OCI-LY3 (cell line): ENCODE data around the gene RLN3.
A peak's percentile ranks its signal among the peaks of the same experiment; 100 is the strongest.
"Not testable (repeated sequence)": the region's sequence is repeated elsewhere in the genome, so short reads cannot be mapped to it uniquely, and the experiment has no call there.

Source experiments
- H2AFZ ChIP-seq: fragments of 200-600, 300-600 bp; shearing (Covaris generic); 2 replicates; pipeline ENCODE4 v1.6.0; 2014; ENCODE audit warnings: antibody characterized with exemption, low read depth, low read length
- H3K27ac ChIP-seq: fragments of 200-600, 300-600 bp; sonication (generic); 2 replicates; pipeline ENCODE4 v1.5.1; 2014; ENCODE audit warnings: mild to moderate bottlenecking, low read length, moderate library complexity, mixed read lengths
- H3K27me3 ChIP-seq: fragments of 200-600, 300-600 bp; sonication (generic); 2 replicates; pipeline ENCODE4 v1.6.1; 2014; ENCODE audit warnings: low read depth, low read length, mixed read lengths
- H3K36me3 ChIP-seq: fragments of 200-600, 300-600 bp; sonication (generic); replicated peaks from 2 replicates; pipeline ENCODE3; 2014; ENCODE audit warnings: low read depth, low read length, mixed read lengths
- H3K4me1 ChIP-seq: fragments of 300-600, 200-600 bp; sonication (generic); 2 replicates; pipeline ENCODE4 v1.6.1; 2014; ENCODE audit warnings: low read length, mixed read lengths
- H3K4me2 ChIP-seq: fragments of 200-600, 300-600 bp; sonication (generic); 2 replicates; pipeline ENCODE4 v1.6.1; 2014; ENCODE audit warnings: low read length, mixed read lengths
- H3K4me3 ChIP-seq: fragments of 300-600, 200-600 bp; sonication (generic); 2 replicates; pipeline ENCODE4 v1.5.1; 2014; ENCODE audit warnings: antibody characterized with exemption, mild to moderate bottlenecking, low read length, moderate library complexity
- H3K79me2 ChIP-seq: fragments of 300-600, 200-600 bp; shearing (Covaris generic); 2 replicates; pipeline ENCODE4 v1.6.1; 2014; ENCODE audit warnings: mild to moderate bottlenecking, low read length, mixed read lengths
- H3K9ac ChIP-seq: fragments of 300-600, 200-600 bp; shearing (Covaris generic); 2 replicates; pipeline ENCODE4 v1.6.0; 2014; ENCODE audit warnings: mild to moderate bottlenecking, low read length, moderate library complexity
- H3K9me3 ChIP-seq: fragments of 200-600, 300-600 bp; shearing (Covaris generic); 2 replicates; pipeline ENCODE4 v1.6.1; 2014; ENCODE audit warnings: low read length, mixed read lengths; ENCODE audit not compliant: insufficient read depth
- H4K20me1 ChIP-seq: fragments of 200-600, 300-600 bp; sonication (generic); 2 replicates; pipeline ENCODE4 v1.6.1; 2016; ENCODE audit warnings: low read length, mixed read lengths; ENCODE audit not compliant: insufficient read depth
- EZH2phosphoT487 ChIP-seq: fragments of 200-600 bp; shearing (Covaris generic); IDR thresholded peaks from 2 replicates; pipeline ENCODE4 v1.6.1; 2018; ENCODE audit warnings: antibody characterized with exemption, mixed run types, low read depth
- TF ChIP-seq, protein P1 (sequence below): fragments of 200-600, 300-600 bp; sonication (generic); IDR thresholded peaks from 2 replicates; pipeline ENCODE4 v1.5.1; 2014; ENCODE audit warnings: antibody characterized with exemption, low read length, low read depth

Gene RLN3

DNA sequence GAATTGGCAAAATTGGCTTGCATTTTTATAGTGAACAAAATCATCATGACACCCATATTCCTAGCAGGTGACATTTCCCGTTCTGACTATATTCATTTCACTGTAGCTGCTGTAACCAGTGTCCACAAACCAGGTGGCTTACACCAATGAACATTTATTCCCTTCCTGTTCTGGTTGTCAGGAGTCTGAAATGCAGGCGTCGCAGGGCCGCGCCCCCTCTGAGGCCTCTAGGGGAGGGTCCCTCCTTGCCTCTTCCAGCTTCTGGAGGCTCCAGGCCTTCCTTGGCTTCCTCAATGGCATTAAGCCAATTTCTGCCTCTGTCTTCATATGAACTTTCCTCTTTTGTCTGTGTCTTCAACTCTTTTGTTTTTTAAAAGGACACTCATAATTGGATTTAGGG lies 6.5 kb upstream of the RLN3 start:
- no peak overlapping the region for H3K9ac ChIP-seq
- H3K27ac ChIP-seq: no peak overlapping the region
- H3K4me1 ChIP-seq: peaks cover 18% of the 10 kb centered on the region
- no peaks in the 10 kb centered on the region for H3K79me2 ChIP-seq
- TF ChIP-seq, protein P1, sequence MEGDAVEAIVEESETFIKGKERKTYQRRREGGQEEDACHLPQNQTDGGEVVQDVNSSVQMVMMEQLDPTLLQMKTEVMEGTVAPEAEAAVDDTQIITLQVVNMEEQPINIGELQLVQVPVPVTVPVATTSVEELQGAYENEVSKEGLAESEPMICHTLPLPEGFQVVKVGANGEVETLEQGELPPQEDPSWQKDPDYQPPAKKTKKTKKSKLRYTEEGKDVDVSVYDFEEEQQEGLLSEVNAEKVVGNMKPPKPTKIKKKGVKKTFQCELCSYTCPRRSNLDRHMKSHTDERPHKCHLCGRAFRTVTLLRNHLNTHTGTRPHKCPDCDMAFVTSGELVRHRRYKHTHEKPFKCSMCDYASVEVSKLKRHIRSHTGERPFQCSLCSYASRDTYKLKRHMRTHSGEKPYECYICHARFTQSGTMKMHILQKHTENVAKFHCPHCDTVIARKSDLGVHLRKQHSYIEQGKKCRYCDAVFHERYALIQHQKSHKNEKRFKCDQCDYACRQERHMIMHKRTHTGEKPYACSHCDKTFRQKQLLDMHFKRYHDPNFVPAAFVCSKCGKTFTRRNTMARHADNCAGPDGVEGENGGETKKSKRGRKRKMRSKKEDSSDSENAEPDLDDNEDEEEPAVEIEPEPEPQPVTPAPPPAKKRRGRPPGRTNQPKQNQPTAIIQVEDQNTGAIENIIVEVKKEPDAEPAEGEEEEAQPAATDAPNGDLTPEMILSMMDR: no peak
- no peak for TF ChIP-seq EZH2phosphoT487
- H2AFZ ChIP-seq: no peak overlapping the region
- no peaks in the 10 kb centered on the region for H3K27me3 ChIP-seq
- no peak overlapping the region for H3K4me3 ChIP-seq
- H3K9me3 ChIP-seq: no peaks in the 10 kb centered on the region
- H4K20me1 ChIP-seq: no peaks in the 10 kb centered on the region
- H3K4me2 ChIP-seq: no peak overlapping the region
- no peaks in the 10 kb centered on the region for H3K36me3 ChIP-seq

DNA sequence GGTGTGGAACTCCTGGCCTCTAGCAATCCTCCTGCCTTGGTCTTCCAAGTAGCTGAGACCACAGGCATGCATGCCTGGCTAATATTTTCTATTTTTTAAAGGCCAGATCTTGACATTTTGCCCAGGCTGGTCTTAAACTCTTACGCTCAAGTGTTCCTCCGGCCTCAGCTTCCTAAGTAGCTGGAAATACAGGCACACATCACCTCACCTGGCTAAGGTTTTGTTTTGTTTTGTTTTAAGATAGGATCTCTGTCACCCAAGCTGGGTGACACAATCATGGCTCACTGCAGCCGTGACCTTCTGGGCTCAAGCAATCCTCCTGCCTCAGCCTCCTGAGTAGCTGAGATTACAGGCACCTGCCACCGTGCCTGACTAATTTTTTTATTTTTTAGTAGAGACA lies 5.5 kb upstream of the RLN3 start:
- Histone ChIP-seq H3K27ac (no peak overlapping the region), H3K4me3 (no peak overlapping the region), H2AFZ (no peak overlapping the region), H3K9ac (no peak overlapping the region), H3K4me2 (no peak overlapping the region), H3K79me2 (no peaks in the 10 kb centered on the region), H3K9me3 (no peaks in the 10 kb centered on the region), H4K20me1 (no peaks in the 10 kb centered on the region), H3K4me1 (peaks cover 18% of the 10 kb centered on the region), H3K36me3 (no peaks in the 10 kb centered on the region), H3K27me3 (no peaks in the 10 kb centered on the region)
- TF ChIP-seq, protein P1: no peak
- no peak for TF ChIP-seq EZH2phosphoT487

DNA sequence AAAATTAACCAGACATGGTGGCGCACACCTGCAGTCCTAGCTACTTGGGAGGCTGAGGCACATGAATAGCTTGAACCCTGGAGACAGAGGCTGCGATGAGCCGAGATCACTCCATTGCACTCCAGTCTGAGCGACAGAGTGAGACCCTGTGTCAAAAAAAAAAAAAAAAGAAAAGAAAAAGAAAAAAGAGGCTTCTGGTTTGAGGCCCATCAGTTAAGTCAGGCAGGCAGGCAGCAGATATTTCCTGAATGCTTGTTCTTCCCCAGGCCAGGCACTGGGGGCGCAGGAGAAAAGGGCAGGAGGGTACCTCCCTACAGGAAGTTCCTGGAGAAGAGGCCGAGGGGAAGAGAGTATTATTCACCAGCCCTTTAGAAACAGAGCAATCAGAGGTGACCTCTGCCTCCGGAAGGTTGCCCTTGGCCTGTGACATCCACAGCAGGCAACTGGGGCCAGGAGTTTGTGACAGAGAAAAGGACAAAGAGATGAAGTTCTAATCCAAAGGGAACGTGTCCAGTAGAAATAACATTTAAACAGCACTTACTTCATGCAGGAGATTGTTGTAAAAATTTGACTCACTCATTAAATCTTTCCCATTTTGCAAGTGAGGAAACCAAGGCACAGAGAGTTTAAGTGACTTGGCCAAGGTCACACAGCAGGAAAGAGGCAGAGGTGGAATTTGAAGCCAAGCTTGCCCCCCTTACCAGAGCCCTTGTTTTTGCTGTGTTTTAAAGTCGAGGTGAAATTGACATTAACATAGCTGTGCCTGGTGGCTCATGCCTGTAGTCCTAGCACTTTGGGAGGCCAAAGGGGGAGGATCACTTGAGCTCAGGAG lies 4.3 kb upstream of the RLN3 start:
- Histone ChIP-seq H4K20me1 (no peaks in the 10 kb centered on the region), H3K36me3 (no peaks in the 10 kb centered on the region), H2AFZ (no peak overlapping the region), H3K79me2 (no peaks in the 10 kb centered on the region), H3K4me1 (peaks cover 10% of the 10 kb centered on the region), H3K4me3 (no peak overlapping the region), H3K4me2 (no peak overlapping the region), H3K9me3 (no peaks in the 10 kb centered on the region), H3K9ac (no peak overlapping the region), H3K27ac (no peak overlapping the region), H3K27me3 (peaks cover 11% of the 10 kb centered on the region)
- TF ChIP-seq, protein P1: peak; percentile 11; the same call in 1 of the 2 replicates
- TF ChIP-seq EZH2phosphoT487: no peak

DNA sequence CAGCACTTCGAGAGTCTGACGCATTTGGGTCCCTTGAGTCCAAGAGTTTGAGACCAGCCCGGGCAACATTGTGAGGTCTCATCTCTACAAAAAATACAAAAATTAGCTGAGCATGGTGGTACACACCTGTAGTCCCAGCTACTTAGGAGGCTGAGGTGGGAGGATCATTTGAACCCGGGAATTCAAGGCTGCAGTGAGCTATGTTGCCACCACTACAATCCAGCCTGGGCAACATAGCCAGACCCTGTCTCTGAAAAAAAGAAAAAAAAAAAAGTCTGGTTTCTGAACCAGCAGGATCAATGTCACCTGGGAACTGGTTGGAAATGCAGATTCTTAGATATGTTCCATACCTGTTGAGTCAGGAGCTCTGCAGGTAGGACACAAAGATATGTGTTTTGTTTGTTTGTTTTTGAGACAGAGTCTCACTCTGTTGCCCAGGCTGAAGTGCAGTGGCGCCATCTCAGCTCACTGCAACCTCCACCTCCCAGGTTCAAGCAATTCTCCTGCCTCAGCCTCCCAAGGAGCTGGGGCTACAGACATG lies 1.2 kb upstream of the RLN3 start:
- H3K27ac ChIP-seq, H3K9ac ChIP-seq, H3K4me2 ChIP-seq, H3K79me2 ChIP-seq, H4K20me1 ChIP-seq, H3K9me3 ChIP-seq, H2AFZ ChIP-seq, H3K4me3 ChIP-seq, H3K36me3 ChIP-seq: not testable (repeated sequence)
- Histone ChIP-seq H3K4me1 (peaks cover 11% of the 10 kb centered on the region), H3K27me3 (peaks cover 36% of the 10 kb centered on the region)
